Caco-2 (cell line): ENCODE data around the gene TNFSF13B. TPM values are rescaled to one million over a fixed set of nuclear protein-coding genes. Genes with fewer than 3 reads are reported as not detected.

Experiments
- BruUV-seq: library from RNA; stranded (reverse); fragments of 400-500 nt; replicated peaks from 2 replicates; lab custom pipeline; 2021; lab: Mats Ljungman, UMichigan
- CTCF ChIA-PET: fragments of 300-600 bp; sonication (Branson Sonifier 250); formaldehyde crosslinking; loops from one replicate; lab custom pipeline; 2022; ENCODE audit warnings: antibody characterized with exemption; lab: Charles Lee
- POLR2A ChIA-PET: fragments of 300-600 bp; sonication (Branson Sonifier 250); formaldehyde crosslinking; loops from one replicate; lab custom pipeline; 2022; ENCODE audit warnings: antibody characterized with exemption; lab: Charles Lee
- DNase-seq, 2 experiments: peaks; one replicate each; pipeline versions ENCODE4 v3.0.0 to v3.0.0-alpha.2; 2020 to 2022
- H3K27me3 ChIP-seq: replicated peaks from 2 replicates; pipeline ENCODE4 v1.6.0; 2011; ENCODE audit warnings: low read length; ENCODE audit not compliant: control insufficient read depth, insufficient read depth
- H3K36me3 ChIP-seq: 2 replicates; pipeline ENCODE4 v1.5.1; 2011; ENCODE audit warnings: low read length; ENCODE audit not compliant: control insufficient read depth, insufficient read depth
- H3K4me1 ChIP-seq: fragments of 250-450 bp; sonication (Bioruptor Pico); 2 replicates; pipeline ENCODE4 v1.5.1; 2020; ENCODE audit warnings: mild to moderate bottlenecking
- H3K4me3 ChIP-seq: 2 replicates; pipeline ENCODE4 v1.5.1; 2011; ENCODE audit warnings: low read depth, mild to moderate bottlenecking, control low read depth, low read length
- H3K9me3 ChIP-seq: fragments of 250-450 bp; sonication (Bioruptor Pico); 2 replicates; pipeline ENCODE4 v1.5.1; 2020; ENCODE audit warnings: mild to moderate bottlenecking, moderate library complexity
- H3K27ac Mint-ChIP-seq: one replicate; pipeline ENCODE4 v1.8.0; 2022; ENCODE audit warnings: mixed read lengths; ENCODE audit not compliant: unreplicated experiment
- H3K27me3 Mint-ChIP-seq: one replicate; pipeline ENCODE4 v1.8.0; 2022; ENCODE audit warnings: mixed read lengths; ENCODE audit not compliant: insufficient read depth, unreplicated experiment
- H3K36me3 Mint-ChIP-seq: one replicate; pipeline ENCODE4 v1.8.0; 2022; ENCODE audit warnings: mild to moderate bottlenecking, mixed read lengths; ENCODE audit not compliant: insufficient read depth, unreplicated experiment
- H3K4me1 Mint-ChIP-seq: one replicate; pipeline ENCODE4 v1.8.0; 2022; ENCODE audit warnings: low read depth, mixed read lengths; ENCODE audit not compliant: unreplicated experiment
- H3K4me3 Mint-ChIP-seq: one replicate; pipeline ENCODE4 v1.8.0; 2022; ENCODE audit warnings: mild to moderate bottlenecking, moderate library complexity, mixed read lengths; ENCODE audit not compliant: unreplicated experiment
- H3K9me3 Mint-ChIP-seq: one replicate; pipeline ENCODE4 v1.8.0; 2022; ENCODE audit warnings: mixed read lengths; ENCODE audit not compliant: unreplicated experiment
- intact Hi-C: fragments of 100-400 bp; cut with micrococcal nuclease; formaldehyde crosslinking; loops from one replicate; pipeline ENCODE4 v1.10.0; 2022; ENCODE audit not compliant: unreplicated experiment
- total RNA-seq: library from RNA; stranded (reverse); gene quantifications from 2 replicates; pipeline ENCODE4 v1.2.3, GENCODE V29; 2022
- TF ChIP-seq, protein P1 (sequence below), 2 experiments: fragments of 200-600 bp in 1 of 2; IDR thresholded peaks; 1 replicate in 1 of 2; 2 replicates in 1 of 2; pipeline versions ENCODE4 v1.5.1 to v1.8.0; 2011 to 2022; ENCODE audit warnings: antibody characterized with exemption in 1 of 2, control low read depth in 1 of 2, inconsistent platforms in 1 of 2, low read depth in 1 of 2, low read length in 1 of 2, mild to moderate bottlenecking in 1 of 2, moderate library complexity in 1 of 2; ENCODE audit not compliant: insufficient read depth in 1 of 2, severe bottlenecking in 1 of 2, unreplicated experiment in 1 of 2

The TNFSF13B gene
- total RNA-seq, 1 experiment from 2014 or later: 0.41 TPM

DNA sequence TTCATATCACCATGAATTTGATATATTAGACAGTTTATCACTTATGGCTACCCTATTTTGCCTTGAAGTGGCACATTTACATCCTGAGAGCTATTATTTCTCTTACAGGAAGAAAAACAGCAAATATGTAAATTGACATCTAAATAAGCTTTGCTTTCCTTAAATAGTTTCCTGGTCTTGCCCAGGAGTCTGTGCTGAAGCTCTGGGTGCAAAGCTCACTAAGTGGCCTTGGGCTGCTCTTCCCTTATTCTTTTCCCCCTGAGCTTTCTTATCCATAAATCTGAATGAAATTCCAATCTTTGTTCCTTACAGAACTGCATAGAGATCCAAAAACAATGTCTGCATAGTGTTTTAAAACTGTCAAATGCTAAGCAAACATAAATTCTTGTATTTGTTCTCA is 56.3 kb downstream of the TNFSF13B start:
- H3K9me3 ChIP-seq: no peaks in the 10 kb centered on the region
- no peak for DNase-seq
- intact Hi-C loops: no loop called here
- TF ChIP-seq, protein P1, sequence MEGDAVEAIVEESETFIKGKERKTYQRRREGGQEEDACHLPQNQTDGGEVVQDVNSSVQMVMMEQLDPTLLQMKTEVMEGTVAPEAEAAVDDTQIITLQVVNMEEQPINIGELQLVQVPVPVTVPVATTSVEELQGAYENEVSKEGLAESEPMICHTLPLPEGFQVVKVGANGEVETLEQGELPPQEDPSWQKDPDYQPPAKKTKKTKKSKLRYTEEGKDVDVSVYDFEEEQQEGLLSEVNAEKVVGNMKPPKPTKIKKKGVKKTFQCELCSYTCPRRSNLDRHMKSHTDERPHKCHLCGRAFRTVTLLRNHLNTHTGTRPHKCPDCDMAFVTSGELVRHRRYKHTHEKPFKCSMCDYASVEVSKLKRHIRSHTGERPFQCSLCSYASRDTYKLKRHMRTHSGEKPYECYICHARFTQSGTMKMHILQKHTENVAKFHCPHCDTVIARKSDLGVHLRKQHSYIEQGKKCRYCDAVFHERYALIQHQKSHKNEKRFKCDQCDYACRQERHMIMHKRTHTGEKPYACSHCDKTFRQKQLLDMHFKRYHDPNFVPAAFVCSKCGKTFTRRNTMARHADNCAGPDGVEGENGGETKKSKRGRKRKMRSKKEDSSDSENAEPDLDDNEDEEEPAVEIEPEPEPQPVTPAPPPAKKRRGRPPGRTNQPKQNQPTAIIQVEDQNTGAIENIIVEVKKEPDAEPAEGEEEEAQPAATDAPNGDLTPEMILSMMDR (IDR thresholded peaks at IDR 0.05; ENCODE audit: insufficient read depth in 1 of 2, low read depth in 1 of 2, low read length in 1 of 2, severe bottlenecking in 1 of 2, unreplicated experiment in 1 of 2): no peak
- no peaks in the 10 kb centered on the region for H3K36me3 ChIP-seq
- H3K27me3 ChIP-seq: no peaks in the 10 kb centered on the region; the same call in 1 of the 2 replicates
- peaks cover 7% of the 10 kb centered on the region for H3K27me3 Mint-ChIP-seq
- H3K4me1 Mint-ChIP-seq: no peaks in the 10 kb centered on the region
- ChIA-PET CTCF (interaction anchor here (0.6 kb wide), 1 partner anchor 813 kb away, joined by 3 read pairs; no protein-coding TSS in a partner anchor), POLR2A (no interaction called here)
- no TSS peak for BruUV-seq
- H3K4me3 Mint-ChIP-seq: no peak overlapping the region
- H3K36me3 Mint-ChIP-seq: no peaks in the 10 kb centered on the region
- H3K9me3 Mint-ChIP-seq: no peaks in the 10 kb centered on the region
- no peak overlapping the region for H3K4me3 ChIP-seq
- H3K4me1 ChIP-seq: no peaks in the 10 kb centered on the region
- no peak overlapping the region for H3K27ac Mint-ChIP-seq

DNA sequence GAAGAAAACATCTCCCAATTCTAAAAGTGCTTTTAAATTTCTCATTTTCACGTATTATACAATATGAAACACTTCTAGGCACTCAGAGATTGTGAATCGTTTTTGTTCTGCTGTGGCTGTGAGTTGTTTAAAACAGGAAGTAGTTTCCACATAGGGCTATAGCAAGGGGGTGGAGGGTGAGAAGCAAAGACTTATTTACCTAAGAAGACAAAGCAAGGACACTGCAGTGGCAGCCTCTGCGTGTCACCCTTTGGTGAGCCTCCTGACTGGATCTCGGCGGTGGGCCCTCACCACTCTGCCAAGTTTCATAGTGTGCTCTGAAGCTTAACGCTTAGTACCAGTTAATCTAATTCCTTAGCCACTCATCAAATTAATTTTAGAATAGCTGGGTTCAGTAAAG is 56.8 kb downstream of the TNFSF13B start:
- peaks cover 7% of the 10 kb centered on the region for H3K27me3 Mint-ChIP-seq
- CTCF ChIA-PET: no interaction called here
- no peaks in the 10 kb centered on the region for H3K4me1 ChIP-seq
- POLR2A ChIA-PET: no interaction called here
- no peaks in the 10 kb centered on the region; the same call in 1 of the 2 replicates for H3K27me3 ChIP-seq
- no peak overlapping the region for H3K27ac Mint-ChIP-seq
- H3K36me3 ChIP-seq: no peaks in the 10 kb centered on the region
- H3K9me3 ChIP-seq: no peaks in the 10 kb centered on the region
- H3K36me3 Mint-ChIP-seq: no peaks in the 10 kb centered on the region
- no peak for DNase-seq
- no peaks in the 10 kb centered on the region for H3K9me3 Mint-ChIP-seq
- H3K4me3 Mint-ChIP-seq: no peak overlapping the region
- TF ChIP-seq, protein P1 (IDR thresholded peaks at IDR 0.05; ENCODE audit: insufficient read depth in 1 of 2, low read depth in 1 of 2, low read length in 1 of 2, severe bottlenecking in 1 of 2, unreplicated experiment in 1 of 2): no peak
- H3K4me1 Mint-ChIP-seq: no peaks in the 10 kb centered on the region
- intact Hi-C loops: no loop called here
- H3K4me3 ChIP-seq: no peak overlapping the region
- no TSS peak for BruUV-seq

DNA sequence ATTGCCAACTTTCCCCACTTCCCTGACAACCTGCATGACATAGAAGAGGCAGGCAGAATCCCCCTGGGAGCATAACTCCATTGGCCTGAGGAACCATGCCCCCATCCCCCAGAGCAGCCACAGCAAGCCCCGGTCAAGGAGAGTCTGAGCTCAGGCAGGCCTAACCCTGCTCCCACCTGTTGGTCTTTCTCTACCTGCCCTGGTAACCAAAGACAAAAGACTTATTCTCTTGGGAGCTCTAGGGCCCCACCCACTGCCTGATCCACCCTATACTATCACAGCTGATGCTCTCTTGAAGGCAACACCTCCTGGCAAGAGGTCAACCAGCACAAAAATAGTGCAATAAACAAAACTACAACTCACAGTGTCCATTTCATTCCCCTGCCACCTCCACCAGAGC is 59.3 kb downstream of the TNFSF13B start:
- POLR2A ChIA-PET: no interaction called here
- no peaks in the 10 kb centered on the region for H3K4me1 Mint-ChIP-seq
- no peaks in the 10 kb centered on the region for H3K9me3 Mint-ChIP-seq
- H3K4me3 ChIP-seq: no peak overlapping the region
- H3K27ac Mint-ChIP-seq: no peak overlapping the region
- TF ChIP-seq, protein P1 (IDR thresholded peaks at IDR 0.05; ENCODE audit: insufficient read depth in 1 of 2, low read depth in 1 of 2, low read length in 1 of 2, severe bottlenecking in 1 of 2, unreplicated experiment in 1 of 2): no peak
- no TSS peak for BruUV-seq
- intact Hi-C loops: no loop called here
- peaks cover 6% of the 10 kb centered on the region for H3K27me3 Mint-ChIP-seq
- no peak for DNase-seq
- H3K4me3 Mint-ChIP-seq: no peak overlapping the region
- no peaks in the 10 kb centered on the region for H3K36me3 ChIP-seq
- no peaks in the 10 kb centered on the region for H3K9me3 ChIP-seq
- CTCF ChIA-PET: interaction anchor here (0.6 kb wide), 1 partner anchor 412 kb away, joined by 4 read pairs; no protein-coding TSS in a partner anchor
- H3K27me3 ChIP-seq: no peaks in the 10 kb centered on the region; the same call in 1 of the 2 replicates
- no peaks in the 10 kb centered on the region for H3K4me1 ChIP-seq
- no peaks in the 10 kb centered on the region for H3K36me3 Mint-ChIP-seq
